GM21360 (cell line): ENCODE measurements around the gene SLC7A11.
"Not testable (repeated sequence)": the region's sequence is repeated elsewhere in the genome, so short reads cannot be mapped to it uniquely, and the experiment has no call there.

Source experiments
- ATAC-seq: cut with Tn5 transposase; IDR thresholded peaks from one replicate; pipeline ENCODE4 v1.9.1; 2021; ENCODE audit warnings: mild to moderate bottlenecking, moderate library complexity; ENCODE audit not compliant: unreplicated experiment

Gene SLC7A11

DNA sequence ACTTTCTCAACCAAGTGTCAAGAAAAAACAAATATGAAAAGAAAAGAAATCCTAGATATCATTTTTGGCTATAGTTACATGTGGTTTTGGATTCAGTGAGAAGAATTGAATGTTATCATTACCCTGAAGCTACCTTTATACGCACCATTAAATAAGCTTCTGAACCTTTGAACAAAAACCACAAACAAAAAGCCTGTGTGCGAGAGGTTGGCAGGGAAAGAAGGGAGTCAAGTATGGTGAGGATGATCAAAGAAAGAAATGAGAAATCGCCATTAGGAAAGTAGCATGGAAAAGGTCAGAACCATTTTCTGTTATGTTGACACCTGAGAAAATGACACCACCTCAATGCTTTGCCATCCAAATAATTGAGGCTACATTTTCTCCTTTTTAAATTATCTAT lies 1.2 kb upstream of the SLC7A11 start:
- ATAC-seq, result no peak

DNA sequence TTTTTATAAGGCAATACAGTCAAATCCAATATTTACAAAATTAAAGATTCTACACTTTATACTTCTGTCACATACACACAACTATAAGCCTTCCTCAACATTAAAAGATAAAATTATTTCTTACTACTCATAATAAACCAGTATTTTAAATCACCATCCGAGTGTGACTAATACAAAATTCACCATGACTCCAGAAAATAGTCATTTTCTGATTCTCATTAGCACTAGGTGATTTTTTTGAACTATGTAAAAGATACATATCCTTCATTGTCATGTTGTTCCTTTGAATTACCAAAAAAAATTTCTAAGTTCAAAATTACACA lies 646 bp upstream of the SLC7A11 start:
- ATAC-seq, result no peak

DNA sequence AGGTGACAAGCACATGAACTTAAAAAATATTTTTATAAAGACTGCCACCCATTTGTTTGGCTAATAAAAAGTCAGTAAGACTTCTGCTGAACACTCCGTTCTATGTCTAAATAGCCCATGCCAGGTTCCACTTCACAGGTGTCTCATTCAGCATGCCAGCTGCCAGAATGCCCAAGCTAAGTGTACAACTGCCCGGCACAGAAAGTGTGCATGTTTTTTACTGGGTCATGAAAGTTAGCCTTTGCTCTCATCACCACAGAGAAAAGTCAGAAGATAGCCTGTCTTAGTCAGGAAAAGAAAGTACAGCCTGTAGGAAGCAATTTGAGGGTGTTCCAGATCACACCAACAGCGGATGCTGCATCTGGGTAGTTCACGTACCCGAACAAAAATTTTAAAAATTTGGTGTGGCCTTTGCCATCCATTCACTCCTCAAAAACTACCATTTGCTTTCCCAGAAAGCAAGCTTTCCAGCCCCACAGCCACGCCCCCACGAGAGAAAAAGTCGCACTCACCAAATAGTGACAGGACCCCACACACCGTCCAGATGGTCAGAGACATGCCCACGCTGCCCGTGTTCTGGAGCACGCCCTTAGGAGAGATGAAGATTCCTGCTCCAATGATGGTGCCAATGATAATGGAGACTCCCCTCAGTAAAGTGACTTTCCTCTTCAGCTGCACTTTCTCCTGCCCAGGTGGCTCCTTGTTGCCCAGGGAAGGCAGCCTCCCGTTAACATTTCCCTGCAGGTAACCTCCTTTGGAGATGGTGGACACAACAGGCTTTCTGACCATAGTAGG lies 671 bp downstream of the SLC7A11 start:
- ATAC-seq, result no peak

DNA sequence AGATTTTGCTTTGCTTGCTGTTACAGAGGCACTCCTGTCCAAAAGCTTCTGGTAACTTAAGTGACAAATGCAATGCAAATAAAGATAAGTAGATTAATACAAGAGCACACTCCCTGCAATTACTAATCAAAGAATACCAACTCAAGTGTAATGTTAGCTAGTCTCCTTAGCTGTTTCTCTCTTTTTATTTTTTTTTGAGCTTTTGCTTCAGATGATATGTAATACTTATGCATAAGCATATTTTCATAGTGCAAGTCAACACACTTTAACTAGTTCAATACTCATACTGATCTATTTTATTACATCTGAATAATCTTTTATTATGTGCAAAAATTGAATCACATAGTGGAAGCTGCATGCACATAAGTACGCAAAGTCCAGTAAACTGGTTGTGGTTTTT lies 2.7 kb downstream of the SLC7A11 start:
- ATAC-seq, result no peak

DNA sequence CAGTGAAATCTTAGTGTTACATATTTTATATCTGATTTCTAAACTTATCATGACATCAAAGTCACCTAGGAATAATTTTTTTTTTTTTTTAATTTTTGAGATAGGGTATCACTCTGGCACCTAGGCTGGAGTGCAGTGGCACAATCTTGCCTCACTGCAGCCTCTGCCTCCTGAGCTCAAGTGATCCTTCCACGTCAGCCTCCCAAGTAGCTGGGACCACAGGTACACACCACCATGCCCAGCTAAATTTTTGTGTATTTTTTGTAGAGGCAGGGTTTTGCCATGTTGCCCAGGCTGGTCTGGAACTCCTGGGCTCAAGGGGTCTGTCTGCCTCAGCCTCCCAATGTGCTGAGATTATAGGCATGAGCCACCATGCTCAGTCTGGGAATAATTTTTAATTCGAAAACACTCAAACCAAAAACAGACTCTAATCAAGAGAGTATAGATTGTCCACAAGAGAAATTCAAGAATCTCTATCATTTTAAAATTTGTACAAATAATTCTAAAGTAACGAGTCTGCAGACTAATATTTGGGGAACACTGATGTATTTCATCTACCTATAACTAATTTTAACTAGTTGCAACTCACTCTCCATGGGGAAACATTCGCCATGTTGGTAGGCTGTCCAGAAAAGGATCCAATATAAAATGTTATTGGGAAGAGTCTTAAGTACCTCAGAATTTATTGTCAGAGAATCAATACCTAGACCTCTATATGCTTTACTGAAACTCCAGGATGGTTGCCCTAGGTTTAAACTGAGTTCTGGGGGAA lies 3.4 kb downstream of the SLC7A11 start:
- ATAC-seq, result no peak

DNA sequence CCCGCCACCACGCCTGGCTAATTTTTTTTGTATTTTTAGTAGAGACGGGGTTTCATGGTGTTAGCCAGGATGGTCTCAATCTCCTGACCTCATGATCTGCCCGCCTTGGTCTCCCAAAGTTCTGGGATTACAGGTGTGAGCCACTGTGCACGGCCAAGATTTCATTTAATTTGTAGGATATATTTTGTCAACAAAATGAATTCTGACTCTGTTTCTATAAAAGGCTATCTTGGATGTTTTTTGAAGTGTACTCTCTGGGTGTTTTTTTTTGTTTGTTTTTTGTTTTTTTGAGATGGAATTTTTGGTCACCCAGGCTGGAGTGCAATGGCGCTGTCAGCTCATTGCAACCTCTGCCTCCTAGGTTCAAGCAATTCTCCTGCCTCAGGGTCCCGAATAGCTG lies 5.0 kb downstream of the SLC7A11 start:
- ATAC-seq, result not testable (repeated sequence)

DNA sequence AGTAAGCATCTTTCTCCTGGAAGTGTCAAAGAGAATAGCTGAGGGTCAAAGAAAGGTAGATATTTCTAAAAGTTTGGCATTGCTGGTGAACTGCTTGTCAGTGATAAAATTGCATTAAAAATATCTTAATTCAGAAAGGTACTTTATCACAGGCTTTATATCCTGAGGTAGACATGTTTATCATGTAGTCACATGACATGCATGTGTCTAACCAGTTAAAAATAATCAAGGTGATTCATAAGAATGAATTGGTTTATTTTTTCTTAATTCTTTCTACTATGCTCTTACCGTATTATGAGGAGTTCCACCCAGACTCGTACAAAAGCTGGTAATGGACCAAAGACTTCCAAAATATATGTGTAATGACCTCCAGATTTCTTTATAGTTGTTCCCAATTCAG lies 6.1 kb downstream of the SLC7A11 start:
- no peak for ATAC-seq

DNA sequence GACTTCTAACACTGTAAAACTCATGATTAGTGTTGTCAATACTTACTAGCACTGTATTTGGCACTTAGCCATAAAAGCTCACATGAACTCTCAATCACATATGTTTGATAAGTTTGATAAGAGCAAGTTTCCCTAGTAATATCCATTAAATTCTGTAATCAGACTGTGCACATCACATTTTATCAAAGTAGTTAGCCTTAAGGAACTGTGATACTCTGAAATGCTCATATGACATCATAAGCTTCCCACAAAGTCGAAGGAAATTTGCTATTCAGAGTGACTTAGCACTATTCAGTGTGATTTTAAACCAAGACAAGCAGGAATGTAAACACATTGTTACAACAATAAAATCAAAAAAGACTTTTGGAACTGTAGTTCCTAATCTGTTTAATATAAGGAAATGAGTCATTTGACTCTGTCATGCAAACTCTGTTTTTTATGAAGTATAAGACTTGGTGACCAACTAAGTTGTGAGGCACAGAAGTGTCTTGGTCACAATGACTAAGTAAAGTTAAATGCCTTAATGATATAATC lies 6.7 kb downstream of the SLC7A11 start:
- no peak for ATAC-seq

DNA sequence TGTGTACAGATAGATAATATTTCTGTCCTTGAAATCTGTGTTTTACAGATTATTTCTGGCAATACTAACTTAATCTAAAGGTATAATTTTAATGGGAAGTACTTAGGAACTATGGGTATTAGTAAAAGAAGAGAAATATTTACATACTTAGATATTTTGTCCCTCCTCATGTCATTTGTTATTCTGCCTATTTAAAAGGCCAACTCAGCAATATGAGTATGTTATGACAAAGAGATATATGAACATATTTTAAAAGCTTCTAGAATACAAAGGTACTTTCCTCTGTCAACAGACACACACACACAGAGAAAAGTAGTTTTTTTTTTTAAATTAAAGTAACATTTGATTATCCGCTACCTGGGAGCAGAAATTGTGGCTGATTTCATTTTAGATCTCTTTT lies 7.9 kb downstream of the SLC7A11 start:
- no peak for ATAC-seq

DNA sequence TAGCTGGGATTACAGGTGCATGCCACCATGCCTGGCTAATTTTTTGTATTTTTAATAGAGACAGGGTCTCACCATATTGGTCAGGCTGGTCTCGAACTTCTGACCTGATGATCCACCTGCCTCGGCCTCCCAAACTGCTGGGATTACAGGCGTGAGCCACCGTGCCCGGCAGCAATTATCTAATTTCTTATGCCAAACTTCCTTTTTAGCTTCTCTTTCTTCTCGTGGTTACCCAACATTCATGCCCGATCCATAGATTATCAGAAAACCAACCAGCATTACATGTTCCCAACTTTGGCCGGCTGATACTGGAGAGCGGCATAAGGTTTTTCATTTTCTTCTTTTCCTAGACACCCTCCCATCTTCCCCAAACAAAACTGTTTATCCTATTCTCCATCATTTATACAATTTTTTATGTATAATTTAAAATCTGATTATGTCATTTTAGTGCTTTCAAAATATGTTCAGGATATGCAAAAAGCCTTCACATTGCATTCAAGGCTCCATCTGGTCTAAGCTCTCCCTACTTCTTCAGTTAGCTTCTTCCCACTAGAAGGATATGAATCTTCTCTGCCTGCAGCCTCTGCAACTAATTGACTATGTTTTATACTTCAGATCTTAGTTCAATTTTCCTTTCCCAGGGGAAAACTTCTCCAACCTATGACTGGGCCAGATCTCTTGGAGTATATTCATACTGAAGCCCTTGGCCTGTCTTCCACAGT lies 8.7 kb downstream of the SLC7A11 start:
- ATAC-seq, result no peak

DNA sequence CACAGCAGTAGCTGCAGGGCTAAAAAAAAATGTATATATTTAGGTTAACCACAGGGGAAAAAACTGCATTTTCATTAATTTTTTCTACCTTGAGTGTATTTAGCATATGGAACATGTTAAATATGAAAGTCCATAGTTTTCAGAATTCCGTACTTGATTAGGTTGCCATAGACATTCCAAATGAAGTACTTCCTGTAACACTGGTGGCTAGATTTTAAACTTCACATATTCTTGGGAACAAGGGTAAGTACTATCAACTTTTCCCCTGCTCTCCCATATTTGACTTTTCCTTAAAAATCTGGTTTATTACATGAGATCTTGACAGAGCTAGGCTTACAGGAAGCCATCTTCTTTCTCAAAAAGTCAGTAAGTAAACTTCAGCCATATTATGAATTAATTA lies 9.8 kb downstream of the SLC7A11 start:
- no peak for ATAC-seq

DNA sequence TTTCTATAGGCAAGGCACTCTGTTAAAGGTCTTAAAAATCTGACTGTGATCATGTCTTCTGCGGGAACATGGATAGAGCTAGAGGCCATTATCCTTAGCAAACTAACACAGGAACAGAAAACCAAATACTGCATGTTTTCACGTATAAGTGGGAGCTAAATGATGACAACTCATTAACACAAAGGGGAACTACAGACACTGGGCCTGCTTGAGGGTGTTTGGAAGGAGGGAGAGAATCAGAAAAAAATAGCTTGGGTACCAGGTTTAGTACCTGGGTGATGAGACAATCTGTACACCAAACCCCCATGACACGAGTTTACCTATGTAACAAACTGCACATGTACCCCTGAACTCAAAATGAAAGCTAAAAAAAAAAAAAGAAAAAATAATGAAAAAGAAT lies 12.1 kb downstream of the SLC7A11 start:
- no peak for ATAC-seq

DNA sequence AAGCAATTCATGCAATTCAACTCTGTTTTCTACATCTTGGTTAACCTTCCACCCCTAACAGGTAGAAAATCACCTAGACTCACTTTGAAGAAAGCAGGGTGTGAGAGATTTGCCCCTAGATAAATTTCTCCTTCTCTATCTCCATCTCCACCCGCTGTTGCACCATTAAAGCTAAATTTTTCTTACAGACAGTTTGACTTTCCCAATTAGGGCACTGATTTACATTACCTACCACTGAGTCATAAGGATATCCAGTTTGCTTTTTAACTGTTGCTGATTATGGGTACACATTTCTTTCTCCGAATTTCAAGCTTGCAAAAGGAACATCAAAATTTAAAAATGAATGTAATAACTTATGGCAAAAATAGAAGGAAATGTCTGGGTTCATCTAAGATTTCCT lies 13.0 kb downstream of the SLC7A11 start:
- no peak for ATAC-seq

DNA sequence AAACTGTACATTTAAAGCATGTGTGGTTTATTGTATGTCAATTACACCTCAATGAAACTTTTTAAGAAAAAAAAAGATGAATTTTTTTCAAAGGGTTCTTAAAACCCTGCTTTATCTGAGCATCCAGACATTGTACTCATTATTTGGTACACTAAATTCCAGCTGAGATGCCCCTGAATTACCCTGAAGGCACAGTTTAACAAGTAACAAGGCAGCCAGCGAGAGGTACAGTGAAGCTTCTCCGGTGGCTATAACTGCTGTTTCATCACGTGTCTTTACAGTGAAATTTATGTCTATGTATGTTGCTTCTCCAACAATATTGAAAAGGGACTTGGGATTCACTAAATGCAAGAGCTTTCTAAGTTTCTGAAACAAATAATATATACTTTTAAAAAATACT lies 15.8 kb downstream of the SLC7A11 start:
- no peak for ATAC-seq

DNA sequence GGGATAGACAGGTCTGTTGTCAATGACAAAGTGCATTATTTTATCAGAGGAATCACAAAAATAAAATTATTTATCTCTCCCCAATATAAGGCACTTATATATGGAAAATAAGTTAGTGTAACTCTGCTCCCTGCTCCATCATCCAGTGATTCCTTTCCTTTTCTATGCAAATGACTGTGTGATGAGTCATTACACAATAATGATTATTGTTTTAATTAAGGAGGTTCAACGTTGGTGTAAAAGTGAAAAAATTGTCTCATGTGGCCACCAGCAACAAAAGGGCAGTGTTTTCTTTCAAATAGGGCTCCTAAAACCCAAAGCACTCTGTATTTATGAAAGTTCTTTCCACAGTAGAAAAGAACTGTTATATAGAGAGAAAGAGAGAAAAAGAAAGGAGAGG lies 16.7 kb downstream of the SLC7A11 start:
- ATAC-seq, result no peak

DNA sequence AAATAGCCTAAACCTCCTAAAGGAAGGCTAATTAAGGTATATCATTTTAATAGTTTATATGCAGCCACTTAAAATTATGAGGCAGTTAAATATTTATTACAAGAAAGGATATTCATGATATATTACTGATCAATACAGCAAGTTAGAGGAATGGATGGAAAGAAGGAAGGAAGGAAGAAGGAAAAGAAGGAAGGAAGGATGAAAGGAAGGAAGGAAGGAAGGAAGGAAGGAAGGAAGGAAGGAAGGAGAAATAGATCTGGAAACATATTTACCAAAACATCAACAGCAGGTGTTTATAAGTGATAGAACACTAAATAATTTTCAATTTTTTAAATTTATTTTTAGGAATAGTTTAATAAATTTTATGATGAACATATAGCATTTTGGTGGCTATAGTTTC lies 17.5 kb downstream of the SLC7A11 start:
- no peak for ATAC-seq

DNA sequence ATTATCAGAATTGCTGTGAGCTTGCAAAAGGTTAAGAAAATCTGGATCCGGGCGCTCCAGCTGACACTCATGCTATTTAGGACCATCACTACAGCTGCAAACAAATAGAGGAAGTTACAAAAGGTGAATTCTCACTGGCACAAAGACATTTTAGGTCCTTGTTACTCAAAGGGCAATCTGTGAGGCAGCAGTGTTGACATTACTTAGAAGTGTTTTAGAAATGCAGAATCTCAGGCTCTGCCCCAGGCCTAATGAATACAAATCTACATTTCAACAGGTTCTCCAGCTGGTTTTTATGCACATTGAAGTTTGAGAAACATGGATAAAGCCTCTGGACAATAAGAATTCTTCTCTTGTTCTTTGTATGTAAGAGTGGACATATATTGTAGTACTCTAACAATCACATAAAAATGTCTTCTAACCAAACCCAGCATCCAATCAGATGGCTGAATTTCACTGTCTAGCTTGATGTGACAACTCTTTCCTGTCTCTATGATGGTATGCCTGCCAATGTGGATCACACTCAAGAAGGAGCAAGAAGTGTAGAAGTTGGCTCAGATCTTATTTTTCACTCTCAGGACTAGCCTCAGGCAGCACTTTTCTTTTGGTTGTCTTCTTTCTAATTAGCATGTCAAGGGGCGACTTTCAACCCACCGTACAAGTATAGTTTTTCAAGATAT lies 18.8 kb downstream of the SLC7A11 start:
- ATAC-seq, result peak; percentile 71

DNA sequence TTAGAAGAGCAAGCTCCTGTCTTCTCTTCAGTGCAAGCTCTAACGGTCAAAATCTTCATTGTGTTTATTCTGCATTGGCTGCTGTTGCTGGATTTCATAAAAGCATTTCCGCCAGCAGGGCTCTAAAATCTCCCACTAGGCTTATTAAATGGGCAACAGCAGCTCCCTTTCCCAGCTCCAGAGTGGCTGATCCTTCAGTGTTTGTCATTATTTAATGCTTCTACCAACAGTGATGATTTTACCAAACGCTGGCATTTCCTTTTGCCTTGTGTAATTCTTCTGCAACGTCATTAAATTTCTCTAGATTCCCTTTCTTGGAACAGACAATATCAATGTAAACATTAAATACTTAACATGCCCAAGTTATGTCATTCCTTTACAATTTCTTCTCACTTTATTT lies 20.1 kb downstream of the SLC7A11 start:
- ATAC-seq, result no peak

DNA sequence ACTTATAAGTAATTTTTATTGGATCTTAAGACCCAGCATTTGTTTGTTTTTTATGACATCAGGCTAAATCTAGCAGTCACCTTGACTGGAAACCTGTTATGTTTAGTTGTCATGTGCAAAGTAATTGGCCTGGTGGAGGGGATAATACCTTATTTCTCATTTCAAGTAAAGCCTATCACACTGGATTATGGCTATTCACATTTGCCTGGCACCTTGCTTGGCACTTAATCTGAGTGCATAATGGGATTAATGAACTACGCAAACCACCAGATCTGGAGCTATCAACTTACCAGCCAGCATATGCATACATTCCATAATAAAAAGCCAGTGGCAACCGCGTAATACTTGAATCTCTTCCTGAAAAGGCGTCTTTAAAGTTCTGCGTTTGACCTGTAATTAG lies 23.2 kb downstream of the SLC7A11 start:
- no peak for ATAC-seq

DNA sequence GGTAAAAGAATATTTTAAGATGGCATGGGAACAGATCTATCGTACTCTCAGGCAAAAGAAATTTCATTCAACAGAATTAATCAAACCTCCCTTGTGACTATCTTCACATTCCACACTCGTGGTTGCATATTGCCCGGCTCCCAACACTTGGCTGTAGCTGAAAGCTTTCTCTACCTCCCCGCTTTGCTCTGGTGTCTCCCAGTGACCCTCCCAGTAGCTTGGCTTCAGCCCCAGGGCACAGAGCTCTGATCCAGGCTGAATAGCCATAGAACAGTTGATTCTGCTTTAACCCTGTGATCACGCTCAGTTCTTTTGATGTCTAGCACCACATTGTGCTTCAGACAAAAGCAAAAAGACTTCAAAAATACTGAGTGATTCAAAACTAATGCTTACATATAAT lies 24.6 kb downstream of the SLC7A11 start:
- no peak for ATAC-seq

DNA sequence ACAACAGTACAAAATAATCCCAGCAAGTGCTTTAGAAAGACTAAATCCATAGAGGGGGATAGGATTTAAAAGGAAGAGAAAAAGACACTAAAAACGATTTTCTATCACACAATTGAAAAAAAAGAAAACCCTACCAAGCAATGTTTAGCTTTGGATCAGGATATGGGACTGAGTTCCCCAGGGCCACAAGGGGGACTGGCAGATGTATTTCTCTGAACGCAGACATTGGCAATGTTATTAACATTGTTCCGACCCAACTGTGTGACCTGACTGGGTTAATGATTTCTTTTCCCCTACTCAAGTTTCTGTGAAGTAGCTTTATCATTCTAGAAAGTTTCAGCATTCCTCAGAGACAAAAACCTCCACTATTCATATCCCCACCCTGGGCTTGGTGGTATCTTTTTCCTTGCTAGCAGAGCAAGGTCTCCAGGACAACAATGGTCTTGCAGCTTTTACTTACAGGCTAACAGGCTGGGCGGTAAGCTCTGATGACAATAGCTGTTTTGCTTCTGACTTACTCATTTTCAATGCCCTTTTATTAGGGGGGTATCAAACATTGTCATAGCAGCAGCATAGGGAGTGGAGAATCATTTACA lies 25.8 kb downstream of the SLC7A11 start:
- ATAC-seq, result no peak
